HG02678 (cell line): ENCODE measurements around the gene TRPT1.
A peak's percentile ranks its signal among the peaks of the same experiment; 100 is the strongest.

Experiments
- ATAC-seq: cut with Tn5 transposase; IDR thresholded peaks from one replicate; pipeline ENCODE4 v1.9.1; 2021; ENCODE audit warnings: mild to moderate bottlenecking, moderate library complexity; ENCODE audit not compliant: unreplicated experiment

The TRPT1 gene

DNA sequence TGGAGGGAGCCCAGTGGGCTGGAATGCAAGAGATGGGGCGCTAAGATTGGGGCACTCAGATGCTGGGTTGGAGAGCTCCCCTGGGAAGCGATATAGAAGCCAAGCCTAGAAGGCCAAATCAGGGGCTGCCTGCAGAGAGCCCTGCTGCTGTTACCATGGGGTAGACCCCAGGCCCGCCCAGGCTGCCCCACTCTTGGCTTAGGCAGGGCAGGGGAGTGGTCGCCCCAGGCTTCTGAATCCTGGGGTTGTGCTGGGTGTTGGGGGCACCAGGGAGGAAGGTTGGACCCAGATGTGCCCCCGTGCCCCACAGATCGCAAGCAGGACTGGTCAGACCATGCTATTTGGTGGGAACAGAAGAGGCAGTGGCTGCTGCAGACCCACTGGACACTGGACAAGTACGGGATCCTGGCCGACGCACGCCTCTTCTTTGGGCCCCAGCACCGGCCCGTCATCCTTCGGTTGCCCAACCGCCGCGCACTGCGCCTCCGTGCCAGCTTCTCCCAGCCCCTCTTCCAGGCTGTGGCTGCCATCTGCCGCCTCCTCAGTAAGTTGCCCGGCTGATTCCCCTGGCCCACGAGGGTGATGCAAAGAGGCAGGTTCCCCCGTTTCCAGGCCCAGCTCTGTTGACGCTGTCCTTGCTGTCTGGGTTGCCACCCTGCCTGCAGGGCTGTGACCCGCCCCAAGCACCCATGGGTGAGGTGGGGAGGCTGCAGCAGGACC, 15.5 kb downstream of the TRPT1 start:
- ATAC-seq, result no peak

DNA sequence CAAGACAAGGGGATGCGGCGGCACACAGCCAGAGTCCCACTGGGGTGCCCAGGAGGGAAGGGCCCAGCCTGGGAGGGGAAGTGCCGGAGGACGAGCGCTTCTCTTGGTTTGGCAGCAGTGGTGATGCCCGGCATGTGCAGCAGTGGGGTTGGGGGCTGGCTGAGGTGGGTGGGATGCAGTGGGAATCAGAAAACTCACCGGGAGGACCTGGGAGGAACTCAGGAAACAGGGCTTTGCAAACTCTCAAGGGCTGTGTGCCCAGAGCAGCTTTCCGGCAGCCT, 16.5 kb downstream of the TRPT1 start:
- ATAC-seq, result no peak

DNA sequence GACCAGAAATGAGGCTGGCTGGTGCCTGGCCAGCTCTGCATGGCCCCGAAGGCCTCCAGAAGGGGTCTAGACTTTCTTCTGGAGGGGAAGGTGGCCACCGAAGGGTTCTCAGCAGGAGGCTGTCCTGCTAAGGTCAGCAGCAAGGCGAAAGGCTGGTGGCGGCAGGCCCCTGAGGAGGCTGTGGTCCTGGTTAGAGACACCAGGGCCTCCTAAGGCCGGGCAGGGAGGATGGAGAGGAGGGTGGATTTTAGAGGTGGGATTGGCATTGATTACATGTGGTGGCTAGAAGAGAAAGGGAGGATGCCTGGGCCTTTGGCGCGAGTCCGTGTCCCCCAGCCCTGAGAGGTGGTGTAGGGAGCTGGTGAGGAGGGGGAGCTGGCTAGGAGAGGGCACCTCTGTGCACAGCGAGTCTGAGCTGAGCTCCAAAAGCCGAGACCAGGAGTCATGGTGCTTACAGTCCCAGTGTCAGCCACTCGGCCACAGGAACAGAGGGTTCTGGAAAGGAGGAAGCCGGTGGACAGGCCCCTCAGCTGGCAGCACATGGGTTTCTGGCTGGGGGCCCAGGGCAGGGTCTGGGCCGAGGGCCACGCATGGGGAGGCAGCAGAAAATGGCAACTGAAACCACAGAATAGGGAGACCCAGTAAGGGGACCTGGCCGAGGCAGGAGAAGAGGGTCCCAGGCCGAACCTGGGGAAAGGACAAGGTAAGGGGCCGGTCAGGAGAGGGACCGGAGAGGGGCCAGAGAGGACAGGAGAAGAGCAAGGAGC, 17.0 kb downstream of the TRPT1 start:
- no peak for ATAC-seq

DNA sequence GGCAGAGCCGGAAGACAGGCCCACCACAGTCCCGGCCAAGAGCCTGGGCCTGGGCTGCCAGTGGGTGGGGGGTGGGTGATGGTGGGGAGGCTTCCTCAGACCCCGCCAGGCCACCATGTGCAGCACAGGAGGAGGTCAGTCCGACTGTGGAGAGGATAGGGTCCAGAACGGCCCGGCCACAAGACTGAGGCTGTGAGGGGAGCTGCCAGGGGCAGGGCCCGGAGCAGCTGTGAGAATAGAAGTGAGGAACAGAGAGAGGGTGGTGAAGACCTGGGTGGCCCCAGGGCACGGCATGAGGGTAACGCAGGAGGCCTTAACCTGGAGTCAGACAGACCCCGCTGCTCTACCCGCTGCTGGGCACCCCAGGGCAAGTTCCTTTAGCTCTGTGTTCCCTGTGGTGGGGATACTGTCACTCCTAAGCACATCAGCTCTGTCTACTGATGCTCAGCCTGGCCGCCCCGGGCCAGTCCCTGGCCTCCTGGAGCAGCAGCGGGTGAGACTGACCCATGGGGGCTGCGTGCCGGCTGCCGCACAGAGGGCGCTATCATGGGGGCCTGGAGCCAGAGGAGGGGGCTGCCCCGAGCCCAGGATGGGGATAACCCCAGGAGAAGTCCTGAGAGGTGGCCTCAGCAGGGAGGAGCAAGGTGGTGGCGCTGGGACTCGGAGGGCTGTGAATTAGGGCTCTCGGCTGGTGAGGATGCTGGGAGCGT, 17.7 kb downstream of the TRPT1 start:
- ATAC-seq, result no peak

DNA sequence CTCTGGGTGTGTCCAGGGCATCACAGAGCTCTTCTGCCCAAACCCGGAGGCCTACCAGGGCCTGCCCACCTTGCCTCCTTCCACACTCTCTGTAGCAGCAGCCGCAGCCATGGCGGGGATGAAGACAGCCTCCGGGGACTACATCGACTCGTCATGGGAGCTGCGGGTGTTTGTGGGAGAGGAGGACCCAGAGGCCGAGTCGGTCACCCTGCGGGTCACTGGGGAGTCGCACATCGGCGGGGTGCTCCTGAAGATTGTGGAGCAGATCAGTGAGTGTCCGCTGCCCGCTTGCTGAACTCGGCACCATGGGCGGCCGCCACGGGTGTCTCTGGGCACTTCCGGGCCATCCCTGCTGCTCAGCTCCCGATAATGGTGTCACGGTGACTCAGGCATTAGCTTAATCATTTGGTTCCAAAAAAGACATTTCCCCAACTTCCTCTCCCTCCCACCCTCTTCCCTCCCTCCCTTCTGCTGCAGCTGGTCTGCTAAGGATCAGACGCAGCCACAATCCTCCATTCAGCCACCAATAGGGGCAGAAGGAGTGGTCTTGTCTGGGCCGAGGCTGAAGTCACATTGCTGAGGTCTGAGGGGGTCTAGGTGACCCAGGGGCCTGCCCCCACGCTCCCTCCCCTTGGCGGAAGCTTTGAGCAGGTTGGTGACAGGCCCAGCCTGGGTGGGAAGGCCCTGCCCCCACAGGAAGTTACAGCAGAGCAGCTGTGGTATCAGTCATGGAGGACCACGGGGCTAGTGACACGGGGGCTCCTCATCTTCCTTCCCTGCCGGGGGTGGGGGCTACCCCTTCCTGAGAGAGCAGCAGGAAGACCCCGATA, 18.5 kb downstream of the TRPT1 start:
- peak; percentile 57 for ATAC-seq

DNA sequence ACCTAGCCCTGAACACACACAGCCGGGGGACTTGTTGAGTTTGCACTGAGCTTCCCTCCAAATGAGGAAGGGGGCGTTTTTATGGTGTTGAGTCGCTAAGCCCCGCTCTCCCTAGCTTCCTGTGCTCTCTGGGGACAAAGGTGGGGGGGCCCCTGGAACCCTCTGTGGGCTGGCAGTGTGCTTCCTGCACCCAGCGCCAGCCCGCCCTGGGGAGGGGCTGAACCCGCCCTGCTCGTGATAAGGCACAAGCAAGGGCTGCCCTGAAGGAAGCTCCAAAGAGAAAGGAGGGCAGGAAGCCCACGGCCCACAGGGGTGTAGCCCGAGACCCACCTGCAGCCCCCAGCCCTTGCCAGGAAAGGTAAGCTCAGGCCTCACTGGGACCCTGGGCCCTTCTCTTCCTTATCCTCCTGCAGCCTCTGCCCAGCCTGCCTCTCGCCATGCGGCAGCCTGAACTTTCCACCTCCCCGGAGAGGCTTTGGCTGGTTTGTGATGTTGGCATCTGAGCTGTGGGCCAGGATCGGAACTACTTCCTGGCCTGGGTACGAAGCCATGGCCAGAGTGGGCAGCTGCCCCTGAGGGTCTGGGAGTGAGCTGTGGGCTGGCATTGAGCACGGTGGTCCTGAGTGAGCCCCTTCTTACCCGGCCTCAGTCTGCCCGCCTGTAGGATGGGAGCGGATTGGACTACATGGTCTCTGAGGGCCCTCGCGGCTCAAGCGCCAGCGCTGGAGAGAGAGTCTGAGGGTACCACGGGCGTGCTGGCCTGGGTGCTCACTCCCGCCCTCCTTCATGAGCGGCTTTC, 19.3 kb downstream of the TRPT1 start, which contains the start of gene FERMT3:
Gene FERMT3 (plus strand): TSS at position 265 of the 799 bp plus-strand sequence. CDS start 644 bp downstream, outside the sequence.
- ATAC-seq, result peak; percentile 44

DNA sequence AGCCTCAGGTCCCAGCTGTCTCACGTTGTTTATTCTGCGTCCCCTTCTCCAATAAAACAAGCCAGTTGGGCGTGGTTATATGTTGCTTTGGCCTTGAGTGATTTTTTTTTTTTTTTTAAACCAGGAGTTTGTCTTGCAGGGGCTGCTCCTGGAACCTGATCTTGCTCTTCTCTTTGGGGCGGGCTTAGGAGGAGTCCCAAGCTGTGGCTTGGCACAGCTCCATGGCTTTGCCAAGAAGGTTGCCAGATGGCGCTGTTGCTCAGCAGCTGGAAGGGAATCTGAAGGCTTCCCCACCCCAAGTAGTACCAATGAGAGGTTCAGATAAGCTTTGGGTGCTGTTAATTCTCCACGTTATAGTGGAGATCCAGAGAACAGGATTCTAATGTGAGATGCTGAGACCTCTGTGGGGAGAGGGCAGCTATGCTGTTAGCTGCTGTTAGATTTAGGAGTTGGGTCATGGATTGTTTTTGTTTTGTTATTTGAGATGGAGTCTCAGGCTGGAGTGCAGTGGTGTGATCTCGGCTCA, 21.5 kb downstream of the TRPT1 start:
- ATAC-seq, result no peak

DNA sequence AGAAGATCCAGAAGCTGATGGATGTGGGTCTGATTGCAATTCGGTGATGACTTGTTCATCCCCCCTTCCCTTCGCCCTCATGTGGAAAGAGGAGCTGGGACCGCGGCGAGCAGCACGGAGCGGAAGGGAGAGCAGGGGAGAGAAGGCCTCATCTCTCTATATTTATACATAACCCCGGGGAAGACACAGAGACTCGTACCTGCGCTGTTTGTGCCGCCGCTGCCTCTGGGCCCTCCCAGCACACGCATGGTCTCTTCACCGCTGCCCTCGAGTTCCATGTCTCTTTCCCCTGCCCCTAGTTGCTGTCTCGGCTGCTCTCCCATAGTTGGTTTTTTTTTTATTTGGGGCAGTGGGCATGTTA, 21.9 kb downstream of the TRPT1 start:
- no peak for ATAC-seq

DNA sequence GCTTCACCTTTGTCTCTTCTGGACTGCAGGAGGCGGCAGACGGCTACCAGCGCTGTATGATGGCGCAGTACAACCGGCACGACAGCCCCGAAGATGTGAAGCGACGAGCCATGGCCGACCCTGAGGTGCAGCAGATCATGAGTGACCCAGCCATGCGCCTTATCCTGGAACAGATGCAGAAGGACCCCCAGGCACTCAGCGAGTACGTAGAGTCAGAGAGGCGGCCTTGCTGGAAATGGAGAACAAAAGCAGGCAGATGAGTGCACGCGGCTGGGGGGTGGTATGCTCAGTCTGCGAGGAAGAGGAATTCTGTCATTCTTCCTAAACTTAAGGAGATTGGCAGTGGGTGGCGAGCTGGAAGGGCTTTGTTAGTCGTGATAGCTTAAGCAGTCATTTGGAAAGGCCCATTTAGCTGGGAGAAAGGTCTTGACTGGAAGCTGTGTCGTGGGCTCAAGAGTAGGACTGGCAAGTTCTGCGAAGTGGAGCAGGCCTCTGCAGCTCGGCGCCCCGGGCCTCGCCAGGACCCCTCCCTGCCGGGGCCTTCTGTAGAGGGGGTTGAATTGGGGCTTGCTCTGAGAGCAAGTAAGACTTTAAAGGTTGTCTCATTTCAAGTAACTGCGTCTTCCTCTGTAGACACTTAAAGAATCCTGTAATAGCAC, 22.4 kb downstream of the TRPT1 start:
- ATAC-seq, result no peak

DNA sequence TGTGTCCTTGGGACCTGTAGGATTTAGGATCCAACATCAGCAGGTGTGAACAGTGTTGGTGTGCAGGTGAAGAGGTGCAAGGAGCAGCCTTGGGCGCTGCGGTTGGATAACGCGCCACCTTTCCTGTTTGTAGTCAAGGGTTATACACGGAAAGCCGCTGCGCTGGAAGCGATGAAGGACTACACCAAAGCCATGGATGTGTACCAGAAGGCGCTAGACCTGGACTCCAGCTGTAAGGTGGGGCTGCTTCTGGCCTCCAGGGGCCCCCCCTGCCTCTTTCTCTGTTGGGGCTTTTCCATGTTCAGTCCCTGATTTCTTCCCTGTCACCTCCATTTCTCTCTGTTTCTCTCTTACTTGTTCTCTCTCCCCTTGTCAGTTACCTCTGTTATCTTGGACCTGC, 23.0 kb downstream of the TRPT1 start:
- ATAC-seq, result no peak

DNA sequence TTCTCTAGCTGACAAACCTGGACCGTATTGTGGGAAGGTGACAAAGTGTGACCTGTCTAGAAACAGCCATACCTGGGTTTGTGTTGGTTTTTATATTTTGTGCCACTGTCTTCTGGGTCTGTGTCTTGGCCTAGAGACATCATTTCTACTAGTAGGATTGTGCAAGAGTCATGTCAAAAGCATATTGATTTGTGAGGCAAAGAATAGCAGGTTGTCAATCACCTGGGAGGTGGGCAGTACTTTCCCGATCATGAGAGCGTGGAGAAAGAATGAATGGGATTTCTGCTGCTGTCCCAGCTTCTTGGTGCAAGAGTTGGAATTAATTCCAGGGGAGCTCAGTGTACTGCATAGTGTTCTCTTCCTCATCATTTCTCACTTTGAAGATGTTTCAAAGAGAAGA, 24.4 kb downstream of the TRPT1 start:
- ATAC-seq, result no peak

DNA sequence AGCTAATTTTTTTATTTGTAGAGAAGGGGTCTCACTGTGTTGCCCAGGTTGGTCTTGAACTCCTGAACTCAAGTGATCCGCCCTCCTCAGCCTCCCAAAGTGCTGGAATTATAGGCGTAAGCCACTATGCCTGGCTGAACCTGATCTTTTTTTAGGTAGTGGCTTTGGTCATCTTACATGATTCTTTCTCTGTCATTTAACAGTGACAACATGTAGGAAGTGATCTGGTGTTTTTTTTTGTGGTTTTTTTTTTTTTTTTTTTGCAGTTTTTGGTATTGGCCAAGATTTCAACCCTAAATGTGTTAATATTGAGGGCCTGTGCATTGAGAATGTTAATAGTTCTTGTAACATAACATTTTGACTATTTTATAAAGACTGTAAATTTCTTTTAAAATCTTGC, 27.5 kb downstream of the TRPT1 start:
- no peak for ATAC-seq

DNA sequence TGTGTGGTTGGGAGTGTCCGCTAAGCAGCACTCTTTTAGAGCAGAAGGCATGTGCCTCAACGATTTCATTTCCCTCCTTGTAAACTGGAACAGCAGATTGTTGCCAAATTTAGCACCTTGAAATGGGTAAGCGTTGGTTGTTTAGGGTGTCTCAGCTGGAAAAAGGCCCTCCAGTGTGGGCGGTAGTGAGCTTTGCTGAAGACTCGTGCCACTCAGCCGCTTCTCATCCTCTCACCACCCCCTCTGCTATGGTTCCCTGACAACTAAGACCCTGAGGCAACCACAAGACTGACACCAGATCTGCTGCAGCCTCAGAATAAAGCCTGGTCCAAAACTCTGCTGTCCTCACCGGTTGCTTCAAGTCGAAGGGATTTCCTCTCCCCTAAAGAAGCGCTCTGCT, 29.4 kb downstream of the TRPT1 start:
- ATAC-seq, result no peak

DNA sequence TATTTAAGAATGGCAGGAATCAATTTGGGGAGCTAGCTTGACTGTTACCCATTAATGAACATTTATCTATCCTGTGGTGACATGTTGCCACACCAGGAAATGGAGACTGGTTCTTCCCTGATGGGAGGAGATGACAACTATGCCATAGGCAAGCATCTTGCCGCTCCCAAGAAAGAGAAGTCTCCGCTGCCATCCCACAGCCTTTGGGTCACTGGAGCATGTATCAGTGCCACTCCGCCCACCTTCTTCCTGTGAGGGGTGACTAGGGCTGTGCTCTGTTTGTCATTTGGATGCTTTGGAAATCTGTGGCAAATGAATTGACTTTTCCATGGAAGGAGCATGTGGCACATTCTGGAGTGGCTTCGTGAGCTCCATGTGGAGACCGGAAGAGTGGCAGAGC, 33.6 kb downstream of the TRPT1 start:
- no peak for ATAC-seq

DNA sequence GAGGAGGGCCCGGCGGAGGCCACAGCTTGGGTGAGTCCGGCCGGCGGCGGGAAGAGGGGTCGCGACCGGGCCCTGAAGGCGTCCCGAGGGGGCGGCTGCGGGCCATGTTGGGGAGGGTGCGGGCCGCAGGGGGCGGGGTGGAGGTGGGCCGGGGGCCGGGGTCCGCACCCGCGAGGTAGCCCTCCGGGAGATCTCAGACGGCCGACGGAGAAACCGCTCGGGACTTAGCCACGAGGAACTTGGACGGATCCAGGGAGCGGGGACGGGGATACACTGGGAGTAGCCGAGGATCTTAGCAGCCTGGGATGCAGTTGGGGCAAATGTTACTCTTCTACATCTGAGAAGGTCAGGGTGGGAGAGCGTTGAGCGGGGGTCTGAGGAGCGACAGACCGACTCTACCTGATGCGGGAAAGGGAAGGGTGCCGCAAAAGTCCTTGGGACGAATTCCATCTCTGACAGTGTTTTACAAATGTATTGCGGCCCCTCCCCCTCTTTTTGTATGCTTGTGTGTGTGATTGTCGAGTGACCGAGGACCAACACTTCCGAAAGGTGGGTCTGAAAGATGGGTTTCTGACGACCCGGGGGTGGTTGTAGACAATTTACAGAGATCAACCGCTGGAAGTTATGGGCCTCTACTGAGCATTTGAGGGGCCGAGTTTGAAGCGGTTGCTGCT, 39.4 kb downstream of the TRPT1 start:
- ATAC-seq, result no peak

DNA sequence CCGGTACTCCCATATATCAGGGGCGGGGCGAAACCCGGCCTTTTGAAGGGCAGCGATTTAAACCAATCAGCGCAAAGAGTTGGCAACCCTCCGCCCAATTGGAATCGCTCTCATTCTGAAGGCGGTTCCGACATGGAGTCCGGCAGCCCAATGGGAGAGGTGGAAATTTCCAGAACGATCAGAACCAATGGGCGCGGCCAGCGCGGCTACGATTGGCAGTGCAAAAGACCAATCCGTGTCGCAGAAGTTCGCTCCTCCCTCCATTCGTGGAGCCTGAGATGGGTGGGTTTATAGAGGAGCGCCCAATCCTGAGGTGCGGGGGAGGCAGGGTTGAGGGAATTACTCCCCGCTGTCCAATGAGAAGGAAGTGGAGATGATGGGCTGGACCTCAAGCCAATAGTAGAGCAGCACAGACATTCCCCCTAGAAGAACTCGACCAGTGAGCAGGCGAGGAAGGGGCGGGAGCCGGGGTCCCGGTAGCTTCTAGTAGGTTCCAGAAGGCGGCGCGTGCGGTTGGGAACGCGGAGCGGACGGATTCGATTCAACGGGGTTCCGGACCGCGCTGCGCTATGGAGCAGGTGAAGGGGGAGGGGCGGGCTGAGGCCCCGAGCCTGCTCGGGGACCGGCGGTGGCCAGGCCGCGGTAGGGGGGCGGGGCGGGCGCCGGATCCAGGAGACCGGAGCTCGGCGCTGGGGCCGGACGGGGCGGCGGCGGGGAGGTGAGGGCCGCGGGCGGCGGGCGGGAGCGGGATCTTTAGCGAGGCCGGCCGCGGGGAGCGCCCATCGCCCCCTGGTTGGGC, 40.1 kb downstream of the TRPT1 start, which contains the start of gene STIP1:
Gene STIP1 (plus strand): TSS at position 479 of the 799 bp plus-strand sequence. CDS start 91 bp downstream, at position 570.
- ATAC-seq, result peak; percentile 84

DNA sequence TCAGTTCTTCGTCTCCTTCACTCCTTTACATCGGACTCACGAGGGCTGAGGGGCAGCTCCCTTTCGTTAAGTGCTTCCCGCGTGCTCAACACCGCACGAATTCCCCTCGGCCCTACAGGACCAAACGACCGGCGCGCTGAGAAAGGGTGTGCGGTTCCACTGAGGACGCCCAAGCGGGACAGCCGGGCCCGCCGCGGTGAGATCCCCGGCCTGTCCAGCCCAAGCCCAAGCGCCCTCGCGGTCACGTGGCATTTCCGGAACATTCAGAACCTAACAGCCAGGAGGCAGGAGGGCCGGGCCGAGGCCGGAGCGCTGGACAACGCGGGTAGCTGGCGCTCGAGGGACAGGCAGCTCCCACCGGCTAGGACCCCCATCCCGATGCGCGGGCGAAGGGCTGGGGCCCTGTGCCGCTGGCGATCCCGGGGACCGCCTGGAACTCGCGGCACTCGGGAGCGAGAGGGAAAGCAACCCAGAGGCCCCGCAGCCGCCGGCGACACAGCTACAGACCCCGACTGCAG, 40.8 kb downstream of the TRPT1 start:
- ATAC-seq, result peak; percentile 10

DNA sequence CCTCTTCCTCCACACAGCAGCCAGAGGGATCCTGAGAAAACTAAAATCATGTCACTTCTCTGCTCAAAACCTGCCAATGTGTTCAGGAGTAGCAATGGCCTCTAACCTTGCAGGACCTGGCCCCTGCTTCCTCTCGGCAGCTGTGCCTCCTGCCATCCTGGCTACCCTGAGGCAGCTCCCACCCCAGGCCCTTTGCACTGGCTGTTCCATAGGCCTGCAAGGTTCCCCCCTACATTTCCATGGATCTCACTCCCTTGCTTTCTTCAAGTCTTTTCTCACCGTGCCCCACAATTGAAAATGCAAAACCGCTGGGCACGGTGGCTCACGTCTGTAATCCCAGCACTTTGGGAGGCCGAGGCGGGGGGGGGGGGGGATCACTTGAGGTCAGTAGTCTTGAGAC, 42.1 kb downstream of the TRPT1 start:
- no peak for ATAC-seq
